H1 (cell line): ENCODE measurements around the gene CC2D2A. TPM values are rescaled to one million over a fixed set of nuclear protein-coding genes. Genes with fewer than 3 reads are reported as not detected.

Experiments
- CTCF ChIA-PET: fragments of 300-600 bp; sonication (Branson Sonifier 250); formaldehyde crosslinking; loops from one replicate; lab custom pipeline; 2021; ENCODE audit not compliant: partially characterized antibody; lab: Charles Lee
- POLR2A ChIA-PET: fragments of 300-600 bp; sonication (Branson Sonifier 250); formaldehyde crosslinking; loops from one replicate; lab custom pipeline; 2021; ENCODE audit warnings: inconsistent platforms; ENCODE audit not compliant: partially characterized antibody; lab: Charles Lee
- DNase-seq, 2 experiments: peaks; one replicate each; pipeline versions ENCODE4 v3.0.0 to v3.0.0-alpha.2; 2010 to 2022; ENCODE audit warnings: low spot score in 2 of 2, low read depth in 1 of 2, mixed read lengths in 1 of 2
- FAIRE-seq: peaks from 2 replicates; lab custom pipeline; 2011; peaks lifted over from hg19 to GRCh38; lab: Jason Lieb, UNC
- H2AFZ ChIP-seq: 2 replicates; pipeline ENCODE4 v1.8.1; 2012; ENCODE audit warnings: low read length, inconsistent platforms
- H2AK5ac ChIP-seq: 2 replicates; pipeline ENCODE4 v1.6.1; 2013; ENCODE audit warnings: low read depth, low read length
- H2BK120ac ChIP-seq: replicated peaks from 2 replicates; pipeline ENCODE3; 2013; ENCODE audit warnings: low read depth, low read length, inconsistent platforms
- H2BK12ac ChIP-seq: 2 replicates; pipeline ENCODE4 v1.6.1; 2013; ENCODE audit warnings: low read depth, low read length
- H2BK15ac ChIP-seq: 2 replicates; pipeline ENCODE4 v1.6.1; 2013; ENCODE audit warnings: low read length
- H2BK20ac ChIP-seq: 2 replicates; pipeline ENCODE4 v1.6.1; 2013; ENCODE audit warnings: low read length
- H2BK5ac ChIP-seq: 2 replicates; pipeline ENCODE4 v1.6.1; 2013; ENCODE audit warnings: low read depth, low read length
- H3K14ac ChIP-seq: 2 replicates; pipeline ENCODE4 v1.6.1; 2013; ENCODE audit warnings: inconsistent platforms; ENCODE audit not compliant: insufficient read length
- H3K18ac ChIP-seq: 2 replicates; pipeline ENCODE4 v1.6.1; 2013; ENCODE audit warnings: low read length; ENCODE audit errors: extremely low read depth
- H3K23ac ChIP-seq: 2 replicates; pipeline ENCODE4 v1.6.1; 2013; ENCODE audit warnings: inconsistent platforms; ENCODE audit not compliant: insufficient read length
- H3K23me2 ChIP-seq: 2 replicates; pipeline ENCODE4 v1.6.1; 2013; ENCODE audit warnings: low read depth, low read length
- H3K27ac ChIP-seq: 2 replicates; pipeline ENCODE4 v1.6.1; 2011; ENCODE audit warnings: low read depth, low read length, inconsistent platforms
- H3K27me3 ChIP-seq, 4 experiments: replicated peaks in 1 of 4; 1 replicate in 1 of 4; 2 replicates in 3 of 4; pipeline versions ENCODE4 v1.6.1 to v1.8.1; 2011 to 2013; ENCODE audit warnings: low read length in 3 of 4, mild to moderate bottlenecking in 3 of 4, inconsistent platforms in 2 of 4, mixed read lengths in 2 of 4, moderate library complexity in 1 of 4; ENCODE audit not compliant: control insufficient read depth in 3 of 4, insufficient read depth in 3 of 4; ENCODE audit errors: extremely low read depth in 1 of 4
- H3K36me3 ChIP-seq, 4 experiments: 2 replicates each; pipeline versions ENCODE4 v1.6.1 to v1.8.1; 2011 to 2013; ENCODE audit warnings: mild to moderate bottlenecking in 4 of 4, low read length in 3 of 4, moderate library complexity in 2 of 4, control low read depth in 1 of 4, inconsistent platforms in 1 of 4; ENCODE audit not compliant: insufficient read depth in 4 of 4, control insufficient read depth in 2 of 4
- H3K4ac ChIP-seq: replicated peaks from 2 replicates; pipeline ENCODE3; 2013; ENCODE audit warnings: low read length, low read depth, mixed read lengths, inconsistent platforms; ENCODE audit not compliant: insufficient read length
- H3K4me1 ChIP-seq, 4 experiments: replicated peaks in 1 of 4; 1 replicate in 1 of 4; 2 replicates in 3 of 4; pipeline versions ENCODE4 v1.6.1 to v1.8.1; 2011 to 2013; ENCODE audit warnings: low read length in 3 of 4, inconsistent platforms in 2 of 4, mixed read lengths in 1 of 4; ENCODE audit not compliant: insufficient read depth in 4 of 4, control insufficient read depth in 3 of 4
- H3K4me2 ChIP-seq, 2 experiments: 2 replicates each; pipeline versions ENCODE4 v1.6.1 to v1.8.1; 2011 to 2013; ENCODE audit warnings: low read depth in 2 of 2, low read length in 2 of 2, control low read depth in 1 of 2, inconsistent platforms in 1 of 2, mild to moderate bottlenecking in 1 of 2; ENCODE audit not compliant: insufficient read depth in 1 of 2
- H3K4me3 ChIP-seq, 4 experiments: fragments of 200-600, 300-600 bp in 1 of 4; sonication (generic), shearing (Covaris generic), sonication (Bioruptor Twin) in 1 of 4; 2 replicates each; pipeline versions ENCODE4 v1.5.1 to v1.8.1; 2011 to 2016; ENCODE audit warnings: low read length in 4 of 4, low read depth in 3 of 4, control low read depth in 2 of 4, inconsistent platforms in 2 of 4, mild to moderate bottlenecking in 2 of 4, mixed read lengths in 1 of 4, moderate library complexity in 1 of 4; ENCODE audit not compliant: insufficient read depth in 2 of 4; ENCODE audit errors: extremely low read depth in 1 of 4
- H3K56ac ChIP-seq: replicated peaks from 2 replicates; pipeline ENCODE3; 2013; ENCODE audit warnings: low read depth, mild to moderate bottlenecking, mixed read lengths, low read length, inconsistent platforms; ENCODE audit not compliant: insufficient read length
- H3K79me1 ChIP-seq: 2 replicates; pipeline ENCODE4 v1.6.1; 2013; ENCODE audit warnings: low read depth, low read length, control low read depth
- H3K79me2 ChIP-seq, 2 experiments: 2 replicates each; pipeline versions ENCODE4 v1.6.1 to v1.8.1; 2012 to 2013; ENCODE audit warnings: low read length in 2 of 2, mild to moderate bottlenecking in 2 of 2, inconsistent platforms in 1 of 2; ENCODE audit not compliant: insufficient read depth in 2 of 2, control insufficient read depth in 1 of 2
- H3K9ac ChIP-seq, 4 experiments: replicated peaks in 1 of 4; 1 replicate in 1 of 4; 2 replicates in 3 of 4; pipeline versions ENCODE4 v1.6.1 to v1.8.1; 2011 to 2013; ENCODE audit warnings: low read depth in 3 of 4, low read length in 3 of 4, control low read depth in 2 of 4, mild to moderate bottlenecking in 2 of 4, moderate library complexity in 2 of 4, inconsistent platforms in 1 of 4; ENCODE audit errors: extremely low read depth in 1 of 4
- H3K9me3 ChIP-seq, 2 experiments: 2 replicates each; pipeline versions ENCODE4 v1.6.1 to v1.8.1; 2012 to 2013; ENCODE audit warnings: mild to moderate bottlenecking in 2 of 2, moderate library complexity in 2 of 2, control low read depth in 1 of 2, inconsistent platforms in 1 of 2, low read depth in 1 of 2, low read length in 1 of 2, mixed read lengths in 1 of 2; ENCODE audit not compliant: insufficient read depth in 2 of 2
- H4K20me1 ChIP-seq, 2 experiments: replicated peaks in 1 of 2; 2 replicates each; pipeline versions ENCODE3 to v1.8.1; 2011 to 2013; ENCODE audit warnings: inconsistent platforms in 2 of 2, low read length in 2 of 2, mild to moderate bottlenecking in 1 of 2; ENCODE audit not compliant: insufficient read depth in 2 of 2, control insufficient read depth in 1 of 2
- H4K5ac ChIP-seq: 2 replicates; pipeline ENCODE4 v1.6.1; 2013; ENCODE audit warnings: low read length, low read depth, mixed read lengths, inconsistent platforms; ENCODE audit not compliant: insufficient read length
- H4K8ac ChIP-seq: 2 replicates; pipeline ENCODE4 v1.8.0; 2013; ENCODE audit warnings: mild to moderate bottlenecking, moderate library complexity, low read length, inconsistent platforms; ENCODE audit not compliant: insufficient read depth; ENCODE audit errors: extremely low read depth
- H4K91ac ChIP-seq: replicated peaks from 2 replicates; pipeline ENCODE3; 2013; ENCODE audit warnings: low read length, mixed read lengths, inconsistent platforms; ENCODE audit not compliant: insufficient read length
- CEBPB ChIP-seq: IDR thresholded peaks from 2 replicates; pipeline ENCODE4 v1.6.1; 2012; ENCODE audit warnings: low read depth, low read length
- JUND ChIP-seq: IDR thresholded peaks from 2 replicates; pipeline ENCODE4 v1.6.1; 2011; ENCODE audit warnings: mild to moderate bottlenecking, improper control_type of control experiment, low read length
- KDM5A ChIP-seq: fragments of 200-600 bp; IDR thresholded peaks from 2 replicates; pipeline ENCODE4 v1.7.1; 2012; ENCODE audit warnings: mild to moderate bottlenecking, low read length, inconsistent platforms, mixed read lengths
- NRF1 ChIP-seq: IDR thresholded peaks from 2 replicates; pipeline ENCODE4 v1.6.1; 2011; ENCODE audit warnings: mild to moderate bottlenecking, low read depth, low read length, improper control_type of control experiment
- TBP ChIP-seq: IDR thresholded peaks from 2 replicates; pipeline ENCODE4 v1.6.1; 2011; ENCODE audit warnings: low read depth, low read length, improper control_type of control experiment
- TEAD4 ChIP-seq: IDR thresholded peaks from 2 replicates; pipeline ENCODE4 v1.6.1; 2012; ENCODE audit warnings: low read depth, low read length, inconsistent platforms, mixed read lengths
- WGBS, 2 experiments: shearing (Covaris generic) in 1 of 2; methylation state at CpG; one replicate each; pipeline versions ENCODE4 v1.1.6 to v1.1.7; 2013 to 2015; ENCODE audit warnings: low lambda C conversion rate in 2 of 2, mixed read lengths in 2 of 2, inconsistent platforms in 1 of 2, low coverage in 1 of 2, missing lambda C conversion rate in 1 of 2; ENCODE audit not compliant: insufficient replicate concordance in 2 of 2, insufficient coverage in 1 of 2, insufficient read length in 1 of 2; ENCODE audit errors: extremely low coverage in 1 of 2, missing lambda C conversion rate in 1 of 2; 5-methylcytosine and 5-hydroxymethylcytosine counted together
- polyA plus RNA-seq, 7 experiments: library from polyadenylated mRNA; depleted of rRNA in 3 of 7; stranded (reverse) in 5 of 7; unstranded in 2 of 7; fragments of >200 nt in 5 of 7; fragments of 200-250 nt in 2 of 7; gene quantifications; 1 replicate in 5 of 7; 2 replicates in 1 of 7; 4 replicates in 1 of 7; pipeline versions ENCODE4 v1.2.1 to v1.2.3, GENCODE V29; 2011 to 2013; ENCODE audit warnings: missing spikeins in 2 of 7, mixed read lengths in 2 of 7
- total RNA-seq: library from RNA; stranded (reverse); fragmentation: NEBNext Ultra II Directional; extraction: Animal tissue kit (Norgen Biotek cat#: 25700); gene quantifications from 2 replicates; pipeline ENCODE4 v1.2.1, GENCODE V29; 2021

CC2D2A gene
- total and polyA plus RNA-seq, 2 of the 8 experiments (the other 6 are each of a cell fraction or from before 2014, with no cell fraction given) = 11.0 to 12.2 TPM

GRCh38 chr4:15610855-15611254, 141.2 kb downstream of the CC2D2A start:
- Histone ChIP-seq H3K56ac (no peak overlapping the region), H4K20me1 (no peaks in the 10 kb centered on the region), H3K9me3 (no peaks in the 10 kb centered on the region; a peak in 1 of 4 replicates), H2BK12ac (no peak overlapping the region), H3K23ac (no peak overlapping the region), H2AFZ (no peak overlapping the region), H3K4me2 (no peak overlapping the region), H4K8ac (no peak overlapping the region), H3K9ac (no peak overlapping the region), H2BK20ac (no peak overlapping the region), H3K27me3 (no peaks in the 10 kb centered on the region), H3K79me1 (no peaks in the 10 kb centered on the region; the same call in 1 of the 2 replicates), H3K23me2 (no peaks in the 10 kb centered on the region), H2BK5ac (no peak overlapping the region), H3K18ac (no peak overlapping the region), H3K4me1 (peaks cover 0 to 7% (median 1%) of the 10 kb centered on the region in 4 experiments; a peak in 2 of 7 replicates), H4K5ac (no peak overlapping the region), H3K79me2 (no peaks in the 10 kb centered on the region), H3K36me3 (peaks cover 0 to 5% (median 0%) of the 10 kb centered on the region in 4 experiments; a peak in 2 of 8 replicates), H3K27ac (no peak overlapping the region), H2BK120ac (no peak overlapping the region), H2AK5ac (no peak overlapping the region), H2BK15ac (no peak overlapping the region), H3K4ac (no peak overlapping the region), H3K14ac (no peak overlapping the region), H4K91ac (no peak overlapping the region), H3K4me3 (no peak overlapping the region)
- ChIA-PET POLR2A (interaction anchor here (1.5 kb wide), 1 partner anchor 43 kb away, joined by 3 read pairs; no protein-coding TSS in a partner anchor), CTCF (interaction anchor here (0.6 to 1.3 kb wide), 2 partner anchors 11 to 67 kb away, joined by 3 read pairs; no protein-coding TSS in a partner anchor)
- WGBS, 2 experiments = 96% methylated on average over 2 of the region's 2 CpGs; no CpG with 5 or more reads in 1 of the 2 experiments
- DNase-seq (no peak), FAIRE-seq (no peak)
- TF ChIP-seq NRF1 (no peak), TBP (no peak), TEAD4 (no peak), JUND (no peak), CEBPB (no peak), KDM5A (no peak)
